K562 (cell line): ENCODE data around the gene BANF2. TPM values are rescaled to one million over a fixed set of nuclear protein-coding genes. Genes with fewer than 3 reads are reported as not detected.

ENCODE experiments used
- BCOR ChIP-seq: fragments of 450-650 bp; IDR thresholded peaks from 2 replicates; pipeline ENCODE4 v1.6.1; 2016
- CREM ChIP-seq: IDR thresholded peaks from 2 replicates; pipeline ENCODE4 v1.6.1; 2014; ENCODE audit warnings: antibody characterized with exemption, low read depth
- CXXC5 ChIP-seq: fragments of 250-450 bp; sonication (Bioruptor Pico); IDR thresholded peaks from 2 replicates; pipeline ENCODE4 v1.8.0; 2022; ENCODE audit warnings: inconsistent platforms, mild to moderate bottlenecking, moderate library complexity
- FOXM1 ChIP-seq, 2 experiments: fragments of 450-650 bp in 1 of 2; sonication (generic) in 1 of 2; formaldehyde crosslinking in 1 of 2; IDR thresholded peaks; 2 replicates each; pipeline versions ENCODE4 v1.6.1 to v1.9.0; 2017 to 2022; ENCODE audit warnings: low read depth in 2 of 2, mild to moderate bottlenecking in 2 of 2, missing genetic modification reagents in 1 of 2, moderate library complexity in 1 of 2
- MTA1 ChIP-seq: fragments of 450-650 bp; IDR thresholded peaks from 2 replicates; pipeline ENCODE4 v1.6.1; 2017; ENCODE audit warnings: borderline replicate concordance
- NEUROD1 ChIP-seq: fragments of 150-350 bp; IDR thresholded peaks from 2 replicates; pipeline ENCODE4 v1.6.1; 2014; ENCODE audit warnings: borderline replicate concordance, low read length, low read depth; ENCODE audit not compliant: partially characterized antibody
- NFYB ChIP-seq: IDR thresholded peaks from 2 replicates; pipeline ENCODE4 v1.6.1; 2011; ENCODE audit warnings: mild to moderate bottlenecking, moderate library complexity; ENCODE audit not compliant: insufficient read length; ENCODE audit errors: extremely low read depth
- POLR2A ChIP-seq: fragments of 450-650 bp; conservative IDR thresholded peaks from 2 replicates; pipeline ENCODE4 v1.6.1; 2016
- POLR2G ChIP-seq: fragments of 200-400 bp; formaldehyde crosslinking; IDR thresholded peaks from 2 replicates; pipeline ENCODE4 v1.6.1; 2017; ENCODE audit warnings: low read depth, mild to moderate bottlenecking, antibody characterized with exemption, low read length, moderate library complexity
- PRPF4 ChIP-seq: fragments of 200-400 bp; formaldehyde crosslinking; IDR thresholded peaks from one replicate; pipeline ENCODE4 v1.6.1; 2017; ENCODE audit warnings: low read length, low read depth, mild to moderate bottlenecking; ENCODE audit not compliant: insufficient read depth, poor library complexity, severe bottlenecking
- PYGO2 ChIP-seq: fragments of 450-650 bp; IDR thresholded peaks from 2 replicates; pipeline ENCODE4 v1.6.1; 2016; ENCODE audit warnings: mild to moderate bottlenecking, missing genetic modification characterization, moderate library complexity, missing compliant biosample characterization
- RAD21 ChIP-seq, 2 experiments: fragments of 250-450 bp in 1 of 2; fragments of 450-650 bp in 1 of 2; sonication (Bioruptor Pico) in 1 of 2; formaldehyde crosslinking in 1 of 2; IDR thresholded peaks in 1 of 2; conservative IDR thresholded peaks in 1 of 2; 2 replicates each; pipeline versions ENCODE4 v1.4.0 to v1.8.0; 2020 to 2022; ENCODE audit warnings: mild to moderate bottlenecking in 2 of 2, moderate library complexity in 1 of 2
- SMARCA4 ChIP-seq: fragments of 450-650 bp; IDR thresholded peaks from 2 replicates; pipeline ENCODE4 v1.6.1; 2016
- SP2 ChIP-seq: IDR thresholded peaks from 2 replicates; pipeline ENCODE4 v1.6.1; 2011; ENCODE audit warnings: mild to moderate bottlenecking, low read depth, low read length, moderate library complexity; ENCODE audit not compliant: poor library complexity, severe bottlenecking; ENCODE audit errors: extremely low read depth
- TAF1 ChIP-seq: IDR thresholded peaks from 2 replicates; pipeline ENCODE4 v1.6.1; 2011; ENCODE audit warnings: mild to moderate bottlenecking, low read length, moderate library complexity; ENCODE audit not compliant: insufficient read depth, control insufficient read depth, severe bottlenecking; ENCODE audit errors: extremely low read depth
- TBP ChIP-seq: optimal IDR thresholded peaks from 2 replicates; pipeline ENCODE3; 2011; ENCODE audit warnings: low read depth, low read length, improper control_type of control experiment
- TEAD4 ChIP-seq, 2 experiments: sonication (generic) in 1 of 2; formaldehyde crosslinking in 1 of 2; IDR thresholded peaks; 2 replicates each; pipeline versions ENCODE4 v1.6.1 to v1.8.0; 2012 to 2022; ENCODE audit warnings: borderline replicate concordance in 1 of 2, inconsistent platforms in 1 of 2, low read length in 1 of 2, mild to moderate bottlenecking in 1 of 2, missing genetic modification reagents in 1 of 2
- ZBTB7A ChIP-seq: IDR thresholded peaks from 2 replicates; pipeline ENCODE4 v1.6.1; 2011; ENCODE audit warnings: low read depth, mild to moderate bottlenecking, low read length, moderate library complexity, borderline replicate concordance; ENCODE audit not compliant: control insufficient read depth
- ZNF282 ChIP-seq: sonication (generic); formaldehyde crosslinking; IDR thresholded peaks from 2 replicates; pipeline ENCODE4 v1.8.1; 2023; ENCODE audit warnings: missing genetic modification reagents
- ZNF79 ChIP-seq: fragments of 250-450 bp; sonication (Bioruptor Pico); IDR thresholded peaks from 2 replicates; pipeline ENCODE4 v1.4.0; 2020; ENCODE audit warnings: low read depth, mild to moderate bottlenecking, moderate library complexity
- polyA plus RNA-seq, 8 experiments: library from polyadenylated mRNA; depleted of rRNA in 4 of 8; stranded (reverse) in 5 of 8; unstranded in 3 of 8; fragments of >200 nt; fragmentation: Nextera tagmentation in 2 of 8; fragmentation: Illumina TruSeq in 1 of 8; extraction: Ambion mirVana in 2 of 8; extraction: Trizol in 1 of 8; gene quantifications; 2 replicates each; pipeline versions ENCODE4 v1.2.1 to v1.2.3, GENCODE V29; 2011 to 2014; ENCODE audit warnings: inconsistent platforms in 1 of 8, missing spikeins in 1 of 8
- total RNA-seq, 7 experiments: library from RNA; depleted of rRNA in 6 of 7; stranded (reverse); fragments of >200 nt in 6 of 7; fragmentation: Illumina TruSeq in 2 of 7; extraction: Trizol in 2 of 7; gene quantifications; 2 replicates each; pipeline versions ENCODE4 v1.2.1 to v1.2.3, GENCODE V29; 2011 to 2021; ENCODE audit warnings: low replicate concordance in 1 of 7
- TF ChIP-seq, protein P1 (sequence below): fragments of 450-650 bp; IDR thresholded peaks from 2 replicates; pipeline ENCODE4 v1.6.1; 2018; ENCODE audit not compliant: partially characterized antibody
- TF ChIP-seq, protein P2 (sequence below), 2 experiments: fragments of 450-650 bp in 1 of 2; sonication (generic) in 1 of 2; formaldehyde crosslinking in 1 of 2; IDR thresholded peaks in 1 of 2; conservative IDR thresholded peaks in 1 of 2; 2 replicates each; pipeline versions ENCODE4 v1.6.1 to v1.8.1; 2016 to 2023; ENCODE audit warnings: mild to moderate bottlenecking in 2 of 2, moderate library complexity in 2 of 2, inconsistent platforms in 1 of 2, missing genetic modification reagents in 1 of 2

BANF2 gene
- total and polyA plus RNA-seq, 9 of the 15 experiments (the other 6 are each of a cell fraction or from before 2014, with no cell fraction given) = not detected

DNA sequence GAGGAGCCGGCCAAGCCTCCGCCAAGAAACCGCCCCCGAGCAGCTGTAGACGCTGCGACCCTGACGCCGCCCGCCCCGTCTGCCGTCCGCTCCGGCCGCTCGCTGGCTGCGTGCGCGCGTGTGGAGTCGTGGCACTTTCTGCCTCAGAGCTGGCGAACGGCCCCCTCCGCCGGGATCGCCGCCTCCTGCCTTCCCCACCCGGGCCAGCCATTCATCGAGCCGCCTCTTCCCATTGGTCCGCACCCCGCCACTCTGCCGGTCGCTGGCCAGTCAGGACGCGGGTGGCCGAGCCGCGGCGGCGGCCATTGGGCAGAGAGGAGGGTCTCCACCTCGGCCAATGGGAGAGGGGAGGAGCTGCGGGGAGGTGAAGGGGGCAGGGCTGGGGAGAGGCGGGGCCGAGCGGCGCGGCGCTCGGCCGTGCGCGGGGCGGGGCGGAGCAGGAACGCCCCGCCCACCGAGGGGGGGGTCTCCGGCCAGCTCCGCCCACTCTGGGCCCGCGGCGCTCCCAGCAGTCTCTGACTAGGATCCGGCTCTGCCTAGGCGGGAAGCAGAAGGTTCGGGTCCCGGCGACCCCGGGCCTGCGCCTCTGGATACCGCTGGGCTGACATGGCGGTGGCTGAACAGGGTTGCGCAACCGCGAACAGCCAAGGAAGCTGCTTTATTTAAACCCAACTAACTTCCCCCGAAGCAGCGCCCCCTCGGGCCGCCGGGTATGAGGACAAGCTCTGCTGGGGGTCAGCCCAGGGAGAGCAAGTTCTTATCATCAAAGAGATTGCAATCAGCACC lies 17.5 kb upstream of the BANF2 start, which contains the start of gene RRBP1 (continued):
- TF ChIP-seq, protein P1, sequence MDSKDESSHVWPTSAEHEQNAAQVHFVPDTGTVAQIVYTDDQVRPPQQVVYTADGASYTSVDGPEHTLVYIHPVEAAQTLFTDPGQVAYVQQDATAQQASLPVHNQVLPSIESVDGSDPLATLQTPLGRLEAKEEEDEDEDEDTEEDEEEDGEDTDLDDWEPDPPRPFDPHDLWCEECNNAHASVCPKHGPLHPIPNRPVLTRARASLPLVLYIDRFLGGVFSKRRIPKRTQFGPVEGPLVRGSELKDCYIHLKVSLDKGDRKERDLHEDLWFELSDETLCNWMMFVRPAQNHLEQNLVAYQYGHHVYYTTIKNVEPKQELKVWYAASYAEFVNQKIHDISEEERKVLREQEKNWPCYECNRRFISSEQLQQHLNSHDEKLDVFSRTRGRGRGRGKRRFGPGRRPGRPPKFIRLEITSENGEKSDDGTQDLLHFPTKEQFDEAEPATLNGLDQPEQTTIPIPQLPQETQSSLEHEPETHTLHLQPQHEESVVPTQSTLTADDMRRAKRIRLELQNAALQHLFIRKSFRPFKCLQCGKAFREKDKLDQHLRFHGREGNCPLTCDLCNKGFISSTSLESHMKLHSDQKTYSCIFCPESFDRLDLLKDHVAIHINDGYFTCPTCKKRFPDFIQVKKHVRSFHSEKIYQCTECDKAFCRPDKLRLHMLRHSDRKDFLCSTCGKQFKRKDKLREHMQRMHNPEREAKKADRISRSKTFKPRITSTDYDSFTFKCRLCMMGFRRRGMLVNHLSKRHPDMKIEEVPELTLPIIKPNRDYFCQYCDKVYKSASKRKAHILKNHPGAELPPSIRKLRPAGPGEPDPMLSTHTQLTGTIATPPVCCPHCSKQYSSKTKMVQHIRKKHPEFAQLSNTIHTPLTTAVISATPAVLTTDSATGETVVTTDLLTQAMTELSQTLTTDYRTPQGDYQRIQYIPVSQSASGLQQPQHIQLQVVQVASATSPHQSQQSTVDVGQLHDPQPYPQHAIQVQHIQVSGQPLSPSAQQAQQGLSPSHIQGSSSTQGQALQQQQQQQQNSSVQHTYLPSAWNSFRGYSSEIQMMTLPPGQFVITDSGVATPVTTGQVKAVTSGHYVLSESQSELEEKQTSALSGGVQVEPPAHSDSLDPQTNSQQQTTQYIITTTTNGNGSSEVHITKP = peak; percentile 33
- TF ChIP-seq, protein P2, sequence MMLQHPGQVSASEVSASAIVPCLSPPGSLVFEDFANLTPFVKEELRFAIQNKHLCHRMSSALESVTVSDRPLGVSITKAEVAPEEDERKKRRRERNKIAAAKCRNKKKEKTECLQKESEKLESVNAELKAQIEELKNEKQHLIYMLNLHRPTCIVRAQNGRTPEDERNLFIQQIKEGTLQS (IDR thresholded peaks at IDR 0.05) = peak; percentile 62
- TF ChIP-seq, protein P2 (CRISPR knock-in tag; conservative IDR thresholded peaks at IDR 0.05) = no peak
- TF ChIP-seq CXXC5 (CRISPR knock-in tag) (peak; percentile 41), CREM (peak; percentile 49), PRPF4 (peak; percentile 44), TEAD4 (IDR thresholded peaks at IDR 0.05; ENCODE audit: low read length) (no peak), TEAD4 (CRISPR knock-in tag; IDR thresholded peaks at IDR 0.05; ENCODE audit: borderline replicate concordance) (no peak), POLR2G (peak; percentile 92), TAF1 (peak; percentile 63), PYGO2 (no peak), ZNF79 (CRISPR knock-in tag) (no peak), NEUROD1 (peak; percentile 97), BCOR (peak; percentile 28; the same call in 1 of the 2 replicates), MTA1 (peak; percentile 49; the same call in 1 of the 2 replicates), SP2 (peak; percentile 90), RAD21 (CRISPR knock-in tag; conservative IDR thresholded peaks at IDR 0.05 in 1 of 2, IDR thresholded peaks at IDR 0.05 in 1 of 2) (peak in 1 of 2 experiments; percentile 18; a peak in 2 of 4 replicates), SMARCA4 (peak; percentile 69), NFYB (peak; percentile 76), POLR2A (peak; percentile 72), TBP (peak; percentile 74), FOXM1 (IDR thresholded peaks at IDR 0.05; ENCODE audit: low read depth) (peak; percentile 69), FOXM1 (CRISPR knock-in tag; IDR thresholded peaks at IDR 0.05; ENCODE audit: low read depth) (no peak), ZBTB7A (peak; percentile 73), ZNF282 (CRISPR knock-in tag) (no peak)
